HEK293 (cell line): ENCODE data around the gene RRBP1.

Experiments
- CTCF ChIA-PET: fragments of 350-600 bp; formaldehyde crosslinking; extraction: SDS; loops from one replicate; lab custom pipeline; 2021; ENCODE audit warnings: antibody characterized with exemption; lab: Yijun Ruan, JAX
- POLR2A ChIA-PET: fragments of 300-600 bp; formaldehyde crosslinking; extraction: SDS; loops from one replicate; lab custom pipeline; 2020; ENCODE audit warnings: antibody characterized with exemption, inconsistent platforms; lab: Yijun Ruan, JAX
- H3K27ac ChIP-seq: fragments of 200-500 bp; sonication (Bioruptor generic); 2 replicates; pipeline ENCODE4 v1.5.1; 2014; ENCODE audit warnings: low read depth, low read length, control low read depth, inconsistent platforms; ENCODE audit errors: extremely low read depth
- H3K36me3 ChIP-seq, 2 experiments: fragments of 200-500 bp in 1 of 2; sonication (Bioruptor generic) in 1 of 2; 1 replicate in 1 of 2; 2 replicates in 1 of 2; pipeline ENCODE4 v1.5.1; 2014 to 2017; ENCODE audit warnings: inconsistent platforms in 2 of 2, low read length in 2 of 2; ENCODE audit not compliant: control insufficient read depth in 2 of 2, insufficient read depth in 1 of 2
- H3K4me1 ChIP-seq: fragments of 200-500 bp; sonication (Bioruptor generic); 2 replicates; pipeline ENCODE4 v1.5.1; 2014; ENCODE audit warnings: mild to moderate bottlenecking, low read length, inconsistent platforms; ENCODE audit not compliant: control insufficient read depth, insufficient read depth
- H3K4me3 ChIP-seq: 2 replicates; pipeline ENCODE4 v1.5.1; 2011; ENCODE audit warnings: low read depth, mild to moderate bottlenecking, control low read depth, low read length, moderate library complexity
- H3K9me3 ChIP-seq: fragments of 200-500 bp; sonication (Bioruptor generic); 2 replicates; pipeline ENCODE4 v1.5.1; 2014; ENCODE audit warnings: low read depth, low read length, inconsistent platforms; ENCODE audit not compliant: control insufficient read depth, insufficient read depth
- FEZF1 ChIP-seq: fragments of 450-650 bp; formaldehyde crosslinking; IDR thresholded peaks from 2 replicates; pipeline ENCODE4 v1.5.1; 2016; ENCODE audit warnings: missing biosample characterization, missing genetic modification characterization
- OVOL3 ChIP-seq: fragments of 450-650 bp; formaldehyde crosslinking; IDR thresholded peaks from 2 replicates; pipeline ENCODE4 v1.5.1; 2016; ENCODE audit warnings: missing biosample characterization, missing genetic modification characterization
- RBAK ChIP-seq: fragments of 450-650 bp; formaldehyde crosslinking; IDR thresholded peaks from 2 replicates; pipeline ENCODE4 v1.5.1; 2016; ENCODE audit warnings: missing biosample characterization, missing genetic modification characterization
- SCRT2 ChIP-seq: fragments of 450-650 bp; formaldehyde crosslinking; IDR thresholded peaks from 2 replicates; pipeline ENCODE4 v1.5.1; 2016; ENCODE audit warnings: missing biosample characterization, missing genetic modification characterization
- ZBTB20 ChIP-seq: fragments of 450-650 bp; formaldehyde crosslinking; IDR thresholded peaks from 2 replicates; pipeline ENCODE4 v1.5.1; 2016; ENCODE audit warnings: missing biosample characterization, missing genetic modification characterization
- ZBTB21 ChIP-seq: fragments of 450-650 bp; formaldehyde crosslinking; IDR thresholded peaks from 2 replicates; pipeline ENCODE4 v1.5.1; 2017; ENCODE audit warnings: missing biosample characterization, missing genetic modification characterization
- ZFHX2 ChIP-seq: fragments of 450-650 bp; formaldehyde crosslinking; conservative IDR thresholded peaks from 2 replicates; pipeline ENCODE4 v1.5.1; 2016; ENCODE audit warnings: missing biosample characterization, missing genetic modification characterization
- ZNF140 ChIP-seq: fragments of 450-650 bp; formaldehyde crosslinking; IDR thresholded peaks from 2 replicates; pipeline ENCODE4 v1.5.1; 2016; ENCODE audit warnings: missing biosample characterization, missing genetic modification characterization
- ZNF248 ChIP-seq: fragments of 450-650 bp; formaldehyde crosslinking; IDR thresholded peaks from 2 replicates; pipeline ENCODE4 v1.5.1; 2017; ENCODE audit warnings: missing biosample characterization, missing genetic modification characterization
- ZNF311 ChIP-seq: fragments of 450-650 bp; formaldehyde crosslinking; IDR thresholded peaks from 2 replicates; pipeline ENCODE4 v1.5.1; 2017; ENCODE audit warnings: missing biosample characterization, missing genetic modification characterization, borderline replicate concordance
- ZNF404 ChIP-seq: fragments of 450-650 bp; formaldehyde crosslinking; IDR thresholded peaks from 2 replicates; pipeline ENCODE4 v1.5.1; 2017; ENCODE audit warnings: missing biosample characterization, missing genetic modification characterization
- ZNF510 ChIP-seq: fragments of 450-650 bp; formaldehyde crosslinking; IDR thresholded peaks from 2 replicates; pipeline ENCODE4 v1.5.1; 2018; ENCODE audit warnings: mild to moderate bottlenecking, missing genetic modification characterization, missing biosample characterization; ENCODE audit not compliant: insufficient replicate concordance
- ZNF530 ChIP-seq: fragments of 450-650 bp; formaldehyde crosslinking; IDR thresholded peaks from 2 replicates; pipeline ENCODE4 v1.5.1; 2016; ENCODE audit warnings: low read depth, missing biosample characterization, missing genetic modification characterization
- ZNF777 ChIP-seq: fragments of 450-650 bp; formaldehyde crosslinking; IDR thresholded peaks from 2 replicates; pipeline ENCODE4 v1.5.1; 2017; ENCODE audit warnings: missing biosample characterization, missing genetic modification characterization, borderline replicate concordance
- ZNF791 ChIP-seq: fragments of 450-650 bp; formaldehyde crosslinking; IDR thresholded peaks from 2 replicates; pipeline ENCODE4 v1.5.1; 2016; ENCODE audit warnings: missing biosample characterization, missing genetic modification characterization
- ZNF837 ChIP-seq: fragments of 450-650 bp; formaldehyde crosslinking; IDR thresholded peaks from 2 replicates; pipeline ENCODE4 v1.5.1; 2016; ENCODE audit warnings: missing biosample characterization, missing genetic modification characterization
- ZSCAN16 ChIP-seq: fragments of 450-650 bp; formaldehyde crosslinking; IDR thresholded peaks from 2 replicates; pipeline ENCODE4 v1.5.1; 2016; ENCODE audit warnings: missing biosample characterization, missing genetic modification characterization
- TF ChIP-seq, protein P1 (sequence below): fragments of 450-650 bp; formaldehyde crosslinking; conservative IDR thresholded peaks from 2 replicates; pipeline ENCODE4 v1.5.1; 2016; ENCODE audit warnings: low read depth, missing biosample characterization, missing genetic modification characterization
- TF ChIP-seq, protein P2 (sequence below): fragments of 450-650 bp; formaldehyde crosslinking; IDR thresholded peaks from 2 replicates; pipeline ENCODE4 v1.5.1; 2016; ENCODE audit warnings: missing biosample characterization, missing genetic modification characterization
- TF ChIP-seq, protein P3 (sequence below): fragments of 450-650 bp; formaldehyde crosslinking; IDR thresholded peaks from 2 replicates; pipeline ENCODE4; 2016; ENCODE audit warnings: missing biosample characterization, missing genetic modification characterization

The RRBP1 gene

DNA sequence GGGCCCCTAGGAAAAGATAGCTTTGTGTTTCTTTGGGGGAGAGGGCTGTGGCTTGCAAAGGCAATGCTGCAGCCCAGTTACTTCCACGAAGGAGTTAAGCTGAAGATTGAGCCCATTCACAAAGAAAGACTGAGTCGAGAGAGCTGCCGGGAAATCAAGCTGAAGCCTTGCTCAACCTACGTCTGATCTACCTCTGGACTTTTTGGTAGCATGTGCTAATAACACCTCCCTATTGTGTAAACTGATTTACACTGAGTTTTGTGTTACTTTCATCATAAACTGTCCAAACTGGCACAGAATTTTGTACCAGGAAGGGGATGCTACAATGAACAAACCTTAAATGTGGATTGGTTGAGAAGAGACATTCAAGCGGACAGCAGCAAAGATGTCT lies 41.3 kb upstream of the RRBP1 start:
- TF ChIP-seq, protein P1, sequence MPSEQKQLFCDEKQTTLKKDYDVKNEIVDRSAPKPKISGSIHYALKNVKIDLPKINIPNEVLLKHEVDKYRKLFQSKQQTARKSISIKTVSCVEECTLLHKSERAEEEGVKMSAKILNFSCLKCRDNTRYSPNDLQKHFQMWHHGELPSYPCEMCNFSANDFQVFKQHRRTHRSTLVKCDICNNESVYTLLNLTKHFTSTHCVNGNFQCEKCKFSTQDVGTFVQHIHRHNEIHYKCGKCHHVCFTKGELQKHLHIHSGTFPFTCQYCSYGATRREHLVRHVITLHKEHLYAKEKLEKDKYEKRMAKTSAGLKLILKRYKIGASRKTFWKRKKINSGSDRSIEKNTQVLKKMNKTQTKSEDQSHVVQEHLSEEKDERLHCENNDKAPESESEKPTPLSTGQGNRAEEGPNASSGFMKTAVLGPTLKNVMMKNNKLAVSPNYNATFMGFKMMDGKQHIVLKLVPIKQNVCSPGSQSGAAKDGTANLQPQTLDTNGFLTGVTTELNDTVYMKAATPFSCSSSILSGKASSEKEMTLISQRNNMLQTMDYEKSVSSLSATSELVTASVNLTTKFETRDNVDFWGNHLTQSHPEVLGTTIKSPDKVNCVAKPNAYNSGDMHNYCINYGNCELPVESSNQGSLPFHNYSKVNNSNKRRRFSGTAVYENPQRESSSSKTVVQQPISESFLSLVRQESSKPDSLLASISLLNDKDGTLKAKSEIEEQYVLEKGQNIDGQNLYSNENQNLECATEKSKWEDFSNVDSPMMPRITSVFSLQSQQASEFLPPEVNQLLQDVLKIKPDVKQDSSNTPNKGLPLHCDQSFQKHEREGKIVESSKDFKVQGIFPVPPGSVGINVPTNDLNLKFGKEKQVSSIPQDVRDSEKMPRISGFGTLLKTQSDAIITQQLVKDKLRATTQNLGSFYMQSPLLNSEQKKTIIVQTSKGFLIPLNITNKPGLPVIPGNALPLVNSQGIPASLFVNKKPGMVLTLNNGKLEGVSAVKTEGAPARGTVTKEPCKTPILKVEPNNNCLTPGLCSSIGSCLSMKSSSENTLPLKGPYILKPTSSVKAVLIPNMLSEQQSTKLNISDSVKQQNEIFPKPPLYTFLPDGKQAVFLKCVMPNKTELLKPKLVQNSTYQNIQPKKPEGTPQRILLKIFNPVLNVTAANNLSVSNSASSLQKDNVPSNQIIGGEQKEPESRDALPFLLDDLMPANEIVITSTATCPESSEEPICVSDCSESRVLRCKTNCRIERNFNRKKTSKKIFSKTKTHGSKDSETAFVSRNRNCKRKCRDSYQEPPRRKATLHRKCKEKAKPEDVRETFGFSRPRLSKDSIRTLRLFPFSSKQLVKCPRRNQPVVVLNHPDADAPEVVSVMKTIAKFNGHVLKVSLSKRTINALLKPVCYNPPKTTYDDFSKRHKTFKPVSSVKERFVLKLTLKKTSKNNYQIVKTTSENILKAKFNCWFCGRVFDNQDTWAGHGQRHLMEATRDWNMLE (tag by site-specific recombination) = no peak
- TF ChIP-seq ZNF530 = no peak
- TF ChIP-seq ZBTB20 (tag by site-specific recombination) = no peak
- TF ChIP-seq, protein P2, sequence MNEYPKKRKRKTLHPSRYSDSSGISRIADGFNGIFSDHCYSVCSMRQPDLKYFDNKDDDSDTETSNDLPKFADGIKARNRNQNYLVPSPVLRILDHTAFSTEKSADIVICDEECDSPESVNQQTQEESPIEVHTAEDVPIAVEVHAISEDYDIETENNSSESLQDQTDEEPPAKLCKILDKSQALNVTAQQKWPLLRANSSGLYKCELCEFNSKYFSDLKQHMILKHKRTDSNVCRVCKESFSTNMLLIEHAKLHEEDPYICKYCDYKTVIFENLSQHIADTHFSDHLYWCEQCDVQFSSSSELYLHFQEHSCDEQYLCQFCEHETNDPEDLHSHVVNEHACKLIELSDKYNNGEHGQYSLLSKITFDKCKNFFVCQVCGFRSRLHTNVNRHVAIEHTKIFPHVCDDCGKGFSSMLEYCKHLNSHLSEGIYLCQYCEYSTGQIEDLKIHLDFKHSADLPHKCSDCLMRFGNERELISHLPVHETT = no peak
- no peak for TF ChIP-seq ZNF777 (tag by site-specific recombination)
- TF ChIP-seq ZSCAN16 = no peak
- no peak for TF ChIP-seq ZNF248 (tag by site-specific recombination)
- TF ChIP-seq ZNF311 (tag by site-specific recombination) = no peak
- TF ChIP-seq, protein P3, sequence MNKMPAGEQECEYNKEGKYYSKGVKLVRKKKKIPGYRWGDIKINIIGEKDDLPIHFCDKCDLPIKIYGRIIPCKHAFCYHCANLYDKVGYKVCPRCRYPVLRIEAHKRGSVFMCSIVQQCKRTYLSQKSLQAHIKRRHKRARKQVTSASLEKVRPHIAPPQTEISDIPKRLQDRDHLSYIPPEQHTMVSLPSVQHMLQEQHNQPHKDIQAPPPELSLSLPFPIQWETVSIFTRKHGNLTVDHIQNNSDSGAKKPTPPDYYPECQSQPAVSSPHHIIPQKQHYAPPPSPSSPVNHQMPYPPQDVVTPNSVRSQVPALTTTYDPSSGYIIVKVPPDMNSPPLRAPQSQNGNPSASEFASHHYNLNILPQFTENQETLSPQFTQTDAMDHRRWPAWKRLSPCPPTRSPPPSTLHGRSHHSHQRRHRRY (tag by site-specific recombination) = no peak
- TF ChIP-seq FEZF1 (tag by site-specific recombination) = no peak
- TF ChIP-seq ZNF510 = no peak
- TF ChIP-seq ZNF837 (tag by site-specific recombination) = no peak
- no peak for TF ChIP-seq ZFHX2 (tag by site-specific recombination)
- TF ChIP-seq ZBTB21 (tag by site-specific recombination) = no peak
- no peak for TF ChIP-seq ZNF140 (tag by site-specific recombination)
- no peak for TF ChIP-seq ZNF404 (tag by site-specific recombination)
- no peak for TF ChIP-seq SCRT2 (tag by site-specific recombination)
- no peak for TF ChIP-seq OVOL3
- TF ChIP-seq RBAK (tag by site-specific recombination) = no peak
- TF ChIP-seq ZNF791 (tag by site-specific recombination) = no peak
- no peaks in the 10 kb centered on the region for H3K9me3 ChIP-seq
- H3K4me3 ChIP-seq = no peak overlapping the region
- H3K4me1 ChIP-seq = no peaks in the 10 kb centered on the region
- no peak overlapping the region for H3K27ac ChIP-seq
- CTCF ChIA-PET = no interaction called here
- H3K36me3 ChIP-seq = no peaks in the 10 kb centered on the region
- POLR2A ChIA-PET = no interaction called here
